ENCODE measurements around the gene USP2.
A peak's percentile ranks its signal among the peaks of the same experiment; 100 is the strongest.

USP2 gene

DNA sequence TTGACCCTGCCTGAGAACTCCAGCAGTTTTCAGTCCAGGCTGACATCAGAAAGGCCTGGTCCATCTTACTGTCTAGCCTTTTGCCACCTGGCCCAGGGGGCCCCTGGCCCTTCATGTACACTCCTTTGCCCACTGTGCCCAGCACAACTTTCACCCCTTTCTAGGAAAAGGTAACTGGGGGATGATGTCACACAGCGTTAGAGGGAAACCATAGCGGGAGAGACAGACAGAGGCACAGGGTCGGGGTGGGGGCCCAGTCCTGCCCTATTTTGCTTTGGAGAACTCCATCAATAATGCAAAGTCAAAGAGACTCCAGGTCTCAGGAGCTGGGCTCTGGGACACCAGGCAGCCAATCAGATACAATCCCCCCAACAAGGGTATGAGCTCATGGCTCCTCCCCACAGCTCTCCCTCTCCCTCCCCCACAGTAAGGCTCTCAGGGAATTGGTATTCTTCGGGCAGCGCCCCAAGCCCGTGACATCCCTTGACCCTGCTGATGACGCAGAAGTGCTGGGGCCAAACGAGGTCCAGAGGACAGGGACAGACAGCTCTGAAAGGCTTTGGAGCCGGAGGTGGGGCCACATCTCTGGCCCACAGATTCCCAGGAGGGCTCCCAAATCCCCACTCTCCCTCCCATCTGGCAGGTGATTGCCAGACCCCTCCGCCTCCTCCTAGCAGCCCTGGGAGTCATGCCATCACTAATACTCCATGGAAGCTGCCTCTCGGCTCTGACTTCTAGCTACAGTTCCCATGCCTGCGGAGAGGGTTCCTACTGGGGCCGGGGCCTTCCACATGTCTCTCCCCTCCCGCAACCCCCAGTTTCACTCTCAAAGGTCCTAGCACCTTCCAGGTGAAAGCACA is 5.9 kb downstream of the USP2 start:
- peak; percentile 41 for DNase-seq

DNA sequence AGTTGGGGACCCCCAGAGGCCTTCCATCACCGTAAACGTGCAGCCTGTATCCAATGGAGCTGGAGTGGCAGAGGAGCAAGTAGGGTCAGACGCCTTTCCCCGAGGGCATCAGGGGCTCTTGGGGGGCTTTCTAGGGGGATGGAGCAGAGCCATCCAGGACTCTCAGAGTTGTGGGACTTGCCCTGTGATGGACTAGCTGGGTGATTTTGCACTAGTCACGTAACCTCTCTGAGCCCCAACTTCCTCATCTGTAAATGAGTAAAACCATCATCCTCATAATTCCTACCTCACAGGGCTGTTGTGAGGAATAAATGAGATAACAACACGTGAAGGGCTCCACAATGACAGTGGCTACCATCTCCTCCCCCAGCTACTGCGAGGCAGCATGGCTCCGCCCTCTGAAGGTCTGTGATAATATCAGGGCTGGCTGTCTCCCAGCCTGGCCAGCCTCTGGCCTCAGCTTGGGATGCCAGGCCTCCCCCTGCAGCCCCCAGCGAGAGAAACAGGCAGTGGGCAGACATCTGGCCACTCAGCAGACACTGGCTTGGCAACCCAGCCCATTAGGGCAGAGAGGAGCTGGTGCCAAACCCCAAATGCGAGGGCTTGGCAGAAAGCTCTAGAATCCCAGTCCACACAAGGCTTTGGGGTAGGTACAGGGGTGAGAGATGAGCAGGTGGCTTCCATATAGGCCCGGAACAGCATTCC is 6.7 kb downstream of the USP2 start:
- DNase-seq, result no peak

DNA sequence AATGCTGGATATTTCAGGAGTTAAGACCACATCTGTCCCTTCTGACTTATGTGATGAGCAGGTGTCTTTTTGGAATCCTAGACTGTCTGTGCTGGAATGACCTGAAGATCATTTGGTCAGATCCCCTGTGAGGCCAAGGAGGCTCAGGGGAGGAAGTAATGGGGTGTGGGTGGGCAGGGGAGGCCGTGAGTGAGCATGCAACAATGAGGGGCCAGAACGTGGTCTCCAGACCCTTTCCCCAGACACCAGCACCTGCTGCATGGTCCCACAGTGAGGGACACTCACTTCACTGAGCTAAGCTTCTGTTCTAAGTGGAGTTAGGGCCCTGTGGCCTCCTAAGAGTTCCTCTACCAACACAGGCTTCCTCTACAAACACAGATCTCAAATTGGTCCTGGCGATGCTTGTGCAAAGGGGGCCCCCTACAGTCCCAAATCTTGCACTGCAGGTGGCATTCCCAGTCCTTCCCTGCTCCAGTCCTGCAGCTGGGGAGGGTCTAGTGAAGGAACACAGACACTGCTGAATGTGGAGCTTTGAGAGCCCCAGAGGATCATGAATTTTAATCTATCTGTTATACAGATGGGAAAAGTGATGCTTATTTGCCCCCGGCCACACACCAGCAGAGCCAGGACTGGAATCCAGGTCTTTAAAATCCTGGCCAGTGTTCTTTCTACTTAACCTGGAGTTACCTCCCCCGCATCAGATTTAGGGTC is 7.4 kb downstream of the USP2 start:
- peak; percentile 71 for DNase-seq

DNA sequence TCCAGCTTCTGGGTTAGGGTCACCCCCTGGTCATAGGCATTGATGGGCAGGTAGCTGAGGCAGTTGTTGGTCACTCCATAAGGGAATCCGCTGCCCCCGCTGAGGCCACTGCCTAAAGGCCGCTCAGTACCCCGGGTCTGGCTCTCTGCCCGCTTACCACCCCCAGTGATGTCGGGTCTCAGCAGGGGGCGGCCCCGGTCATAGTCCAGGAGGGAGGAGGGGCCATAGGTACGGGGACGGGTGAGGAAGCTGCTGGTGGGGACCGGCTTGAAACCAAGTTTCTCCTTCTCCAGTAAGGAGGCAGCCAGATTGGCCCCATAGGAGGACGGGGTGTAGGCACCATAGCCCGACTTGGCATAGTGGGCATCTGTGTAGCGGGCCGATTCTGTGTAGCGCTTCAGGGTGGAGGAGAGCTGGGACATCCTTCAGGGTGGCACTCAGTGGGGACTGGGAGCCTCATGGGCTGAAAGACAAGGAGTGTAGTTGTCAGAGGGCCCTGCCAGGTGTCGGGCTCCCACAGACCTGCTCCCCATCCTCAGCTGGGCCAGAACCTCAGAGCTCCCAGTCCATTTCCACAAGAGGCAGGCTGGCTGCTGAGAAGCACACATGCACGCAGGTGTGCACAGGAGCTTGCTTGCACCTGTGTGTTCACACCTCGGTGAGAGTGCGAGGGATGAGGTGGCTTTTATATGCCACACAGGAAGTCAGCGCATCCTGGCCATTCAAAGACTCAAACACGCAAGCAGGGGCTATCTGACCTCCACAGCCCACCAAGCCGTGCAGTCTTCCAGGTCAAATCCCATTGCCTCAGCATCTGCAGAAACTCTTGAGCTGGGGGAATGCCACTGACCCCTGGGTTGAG is 8.2 kb downstream of the USP2 start:
- DNase-seq, result no peak

DNA sequence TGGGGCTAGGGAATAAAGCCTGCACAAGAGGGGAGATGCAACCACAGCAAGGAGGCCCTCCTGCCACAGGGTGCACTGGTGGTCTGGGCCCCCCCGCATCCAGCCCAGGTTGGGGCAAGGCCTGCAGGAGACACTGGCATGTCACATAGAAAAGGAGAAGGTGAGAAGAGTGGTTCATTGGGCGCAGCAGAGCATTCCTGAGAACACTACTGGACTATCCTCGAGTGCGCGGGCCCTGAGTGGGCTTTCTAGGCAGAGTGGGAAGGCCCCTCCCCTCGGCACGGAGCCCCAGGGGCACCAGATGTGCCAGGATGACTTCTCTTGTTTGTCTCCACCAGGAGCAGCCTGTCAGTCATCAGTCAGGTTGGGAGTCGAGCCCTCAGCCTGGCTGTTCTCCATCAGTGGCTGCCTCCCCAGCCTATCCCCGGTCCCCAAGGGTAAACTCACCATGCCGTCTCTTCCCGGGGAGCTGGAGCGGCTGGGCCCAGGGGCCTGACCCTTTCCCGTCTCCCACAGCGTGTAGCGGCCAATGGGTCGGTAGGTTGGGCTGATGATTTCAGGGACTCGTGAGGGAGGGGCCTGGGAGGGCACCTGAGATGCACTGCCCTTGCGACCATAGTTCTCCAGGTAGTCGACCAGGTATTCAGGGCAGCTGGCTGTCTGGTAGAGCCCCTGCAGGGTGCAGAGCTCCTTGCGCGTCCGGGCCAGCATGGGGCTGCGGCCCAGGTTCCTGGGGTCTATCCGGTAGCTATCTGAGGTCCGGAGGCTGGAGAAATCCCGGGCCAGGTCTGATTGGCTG is 9.0 kb downstream of the USP2 start:
- DNase-seq, result no peak

DNA sequence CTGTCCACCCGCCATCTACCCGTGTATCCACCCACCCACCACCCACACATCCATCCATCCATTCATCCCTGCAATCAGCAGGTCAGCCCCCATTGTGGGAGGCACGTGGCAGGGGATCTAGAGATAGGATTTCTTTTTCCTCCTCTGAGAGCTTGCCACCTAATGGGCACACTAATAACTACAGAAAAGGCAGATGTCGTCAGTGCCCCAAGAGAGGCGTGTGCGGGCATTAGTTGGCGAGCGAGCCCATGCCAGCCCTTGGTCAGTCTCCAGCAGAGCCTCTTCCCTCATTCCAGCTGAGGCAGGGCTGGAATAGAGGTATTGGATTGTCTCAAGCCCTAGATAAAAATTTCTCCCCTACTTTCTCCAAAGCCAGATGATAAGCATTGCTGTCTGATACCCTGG is 9.7 kb downstream of the USP2 start:
- no peak for DNase-seq

DNA sequence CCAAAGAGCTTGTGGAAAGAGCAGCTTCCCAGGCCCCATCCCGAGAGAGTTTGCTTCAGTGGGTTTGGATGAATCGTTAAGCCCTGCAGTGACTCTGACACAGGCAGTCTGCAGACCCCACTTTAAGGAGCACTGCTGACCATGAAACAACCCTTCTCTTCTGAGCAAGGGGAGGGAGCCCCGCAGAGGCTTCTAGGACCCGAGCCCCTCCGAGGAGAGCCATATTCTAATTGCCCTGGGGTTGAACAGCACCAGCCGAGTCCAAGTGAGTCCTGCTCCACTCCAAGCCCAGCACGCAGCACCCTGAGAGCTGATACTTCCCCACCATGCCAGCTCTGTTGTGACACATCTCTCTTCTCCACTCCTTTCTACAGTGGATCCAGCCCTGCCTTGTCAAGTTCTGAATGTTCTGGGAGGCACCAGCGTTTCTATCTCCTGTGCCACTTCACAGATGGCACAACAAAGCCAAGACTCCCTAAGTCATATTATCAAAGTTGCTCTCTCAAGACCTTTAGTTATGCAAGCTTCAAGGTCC is 10.4 kb downstream of the USP2 start:
- DNase-seq, result no peak

DNA sequence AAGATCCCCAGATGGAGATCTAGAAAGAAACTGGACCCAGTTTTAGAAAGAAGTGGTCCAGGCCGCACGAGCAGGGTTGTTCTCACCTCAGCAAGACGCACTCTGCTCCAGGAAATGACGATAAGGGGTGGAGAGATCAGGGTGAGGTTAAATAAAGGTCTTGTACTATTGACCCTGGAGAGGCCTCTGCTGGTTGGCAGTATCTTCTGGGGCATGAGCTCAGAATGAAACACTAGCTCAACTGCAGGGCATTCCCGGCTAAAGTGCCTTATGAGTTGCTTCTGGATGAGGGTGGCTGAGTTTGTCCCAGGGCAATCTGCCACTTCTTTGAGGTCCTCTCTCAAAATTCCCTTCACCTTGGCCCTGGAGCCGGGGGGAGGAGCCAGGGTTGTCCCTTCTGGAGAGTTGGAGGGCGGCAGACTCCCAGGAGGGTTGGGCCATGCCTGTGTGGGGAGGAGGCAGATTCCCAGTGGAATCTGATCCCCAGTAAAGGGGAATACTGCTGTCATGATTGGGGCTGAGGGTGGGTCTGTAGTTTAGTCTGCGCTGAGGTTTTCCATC is 10.9 kb downstream of the USP2 start:
- DNase-seq, result no peak

DNA sequence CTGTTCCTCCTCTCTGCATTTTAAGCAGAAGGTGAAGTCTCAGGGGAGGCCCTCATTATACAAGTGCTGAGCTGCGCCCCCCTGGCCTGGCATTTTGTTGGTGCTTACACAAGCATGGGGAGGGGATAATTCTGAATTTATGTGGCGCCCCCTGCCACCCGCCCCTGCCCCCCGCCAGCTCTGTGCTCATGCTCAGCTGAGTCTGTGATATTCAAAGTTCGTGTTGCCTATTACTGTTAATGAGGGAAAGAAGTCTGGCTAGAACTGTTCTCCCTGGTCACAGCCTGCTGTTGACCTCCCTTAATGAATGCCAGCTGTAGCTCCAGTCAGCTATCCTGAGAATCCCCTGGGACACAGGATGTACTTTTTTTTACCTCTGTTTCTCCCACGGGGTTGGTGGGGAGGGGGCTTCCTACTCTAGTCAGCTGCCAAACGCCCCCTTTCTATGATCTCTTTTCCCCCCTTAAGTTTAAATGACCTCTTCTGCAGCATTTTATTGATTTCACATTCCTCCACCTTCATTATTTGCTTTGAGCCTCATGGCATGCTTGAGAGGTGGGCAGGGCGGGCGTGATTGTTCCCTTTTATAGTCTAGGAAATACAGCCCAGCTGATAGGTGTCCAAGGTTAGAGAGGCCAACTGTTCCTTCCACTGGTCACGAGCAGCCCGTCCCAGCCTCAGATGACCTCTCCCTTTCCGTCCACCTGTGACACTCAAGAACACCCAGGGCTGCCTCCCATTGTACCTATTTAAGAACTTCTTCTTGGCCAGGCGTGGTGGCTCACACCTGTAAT is 12.2 kb downstream of the USP2 start:
- DNase-seq, result no peak

DNA sequence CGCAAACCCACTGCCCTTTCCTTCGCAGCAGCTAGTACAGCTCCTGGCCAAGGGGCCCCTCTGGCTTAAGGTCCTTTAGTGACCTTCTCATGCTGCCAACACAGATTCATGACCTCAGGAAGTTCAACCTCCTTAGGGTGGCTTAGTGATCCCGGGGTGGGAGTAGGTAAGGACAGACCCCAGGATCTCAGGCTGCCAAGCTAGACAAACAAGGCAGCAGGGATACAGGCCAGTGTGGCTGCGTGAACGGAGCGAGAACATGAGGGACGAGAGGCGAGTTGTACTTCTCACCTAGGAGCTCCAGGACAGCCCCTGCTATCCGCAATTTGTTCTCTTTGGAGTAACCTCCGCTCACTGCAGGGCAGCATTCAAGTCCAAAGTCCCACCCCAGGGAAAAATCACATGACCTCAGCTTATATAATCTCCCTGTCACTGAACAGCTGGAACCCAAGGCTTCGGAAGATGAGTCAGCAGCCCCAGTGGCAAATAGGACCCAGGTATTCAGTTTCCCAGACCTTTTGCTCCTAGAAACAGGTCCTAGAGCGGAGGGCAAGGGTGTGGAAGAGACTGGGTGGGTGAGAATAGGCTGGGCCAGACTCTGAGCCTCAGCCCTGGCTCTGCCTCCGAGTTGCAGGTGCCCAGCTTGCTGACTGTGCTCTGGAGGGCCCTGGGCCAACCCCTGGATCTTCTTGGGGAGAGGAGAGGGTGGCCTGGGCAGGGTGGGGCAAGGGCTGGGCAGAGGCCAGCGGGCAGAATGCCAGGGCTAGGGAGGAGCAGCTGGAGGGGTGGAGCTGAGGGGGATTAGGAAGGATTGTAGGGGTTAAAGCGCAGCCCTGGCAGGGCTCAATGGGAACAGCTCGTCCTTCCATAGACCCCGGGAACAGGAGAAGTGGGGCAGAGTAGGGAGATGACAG is 13.1 kb downstream of the USP2 start:
- DNase-seq, result no peak

DNA sequence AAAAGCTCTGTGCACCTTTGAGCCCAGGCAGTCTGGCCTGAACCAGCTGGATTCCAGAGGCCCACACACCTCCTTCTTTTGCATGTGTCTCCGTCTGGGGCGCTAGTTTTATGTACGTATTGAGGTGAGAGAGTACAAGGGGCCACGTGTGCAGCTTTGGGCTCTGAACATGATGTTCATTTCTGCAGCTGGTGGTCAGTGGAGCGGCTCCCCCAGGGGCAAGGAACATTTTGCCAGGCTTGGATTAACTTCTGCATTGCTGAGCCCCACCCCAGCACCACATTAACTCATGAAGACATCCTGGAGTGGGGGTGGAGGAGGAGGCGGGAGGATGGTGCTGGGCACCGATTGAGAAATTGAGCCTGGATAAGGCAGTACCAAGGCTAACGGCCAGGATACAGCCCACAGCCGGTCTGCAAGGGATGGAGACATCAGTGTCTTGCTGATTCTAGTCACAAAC is 13.8 kb downstream of the USP2 start:
- DNase-seq, result no peak

DNA sequence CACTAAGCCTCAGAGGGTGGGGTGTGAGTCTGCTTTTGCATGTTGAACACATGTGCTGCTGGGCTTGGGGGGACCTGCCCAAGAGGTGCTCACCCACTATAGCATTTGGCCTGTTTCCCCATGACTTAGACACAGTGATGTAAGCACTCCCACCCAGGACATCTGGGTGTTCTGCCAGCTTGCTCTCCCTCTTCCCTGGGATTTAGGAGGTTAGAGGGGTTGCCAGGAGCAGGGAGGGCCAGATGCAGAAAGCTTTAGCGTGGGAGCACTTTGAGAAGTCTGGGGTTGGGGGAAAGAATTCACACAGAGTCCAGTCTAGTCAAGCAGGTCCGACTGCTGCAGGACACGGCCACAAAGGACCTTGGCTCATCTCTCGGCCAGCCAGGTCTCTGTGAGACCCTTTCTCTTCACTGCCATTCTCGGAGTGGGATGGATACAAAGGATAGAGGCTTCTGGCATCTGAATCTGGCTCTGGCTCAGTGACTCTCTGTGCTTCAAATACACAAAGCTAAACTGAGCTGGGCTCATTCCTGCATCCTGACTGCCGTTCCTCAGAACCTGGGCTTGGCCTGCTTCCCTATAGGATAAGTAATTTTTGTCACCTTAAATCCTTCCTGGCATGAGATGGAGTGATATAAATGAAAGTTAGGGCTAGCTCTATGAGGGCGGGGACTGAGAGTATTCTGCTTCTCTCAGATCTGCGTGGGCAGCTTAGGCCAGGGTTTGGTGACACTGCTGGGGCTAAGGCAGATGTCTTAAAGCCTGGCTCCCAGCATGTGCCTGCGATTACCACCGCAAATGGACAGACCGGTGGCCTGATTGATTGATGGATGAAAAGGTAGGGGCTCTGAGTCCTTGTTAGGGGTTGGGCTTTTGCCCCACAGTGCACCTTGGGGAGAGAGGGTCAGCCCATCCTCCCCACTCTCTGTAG is 14.5 kb downstream of the USP2 start:
- DNase-seq, result no peak

DNA sequence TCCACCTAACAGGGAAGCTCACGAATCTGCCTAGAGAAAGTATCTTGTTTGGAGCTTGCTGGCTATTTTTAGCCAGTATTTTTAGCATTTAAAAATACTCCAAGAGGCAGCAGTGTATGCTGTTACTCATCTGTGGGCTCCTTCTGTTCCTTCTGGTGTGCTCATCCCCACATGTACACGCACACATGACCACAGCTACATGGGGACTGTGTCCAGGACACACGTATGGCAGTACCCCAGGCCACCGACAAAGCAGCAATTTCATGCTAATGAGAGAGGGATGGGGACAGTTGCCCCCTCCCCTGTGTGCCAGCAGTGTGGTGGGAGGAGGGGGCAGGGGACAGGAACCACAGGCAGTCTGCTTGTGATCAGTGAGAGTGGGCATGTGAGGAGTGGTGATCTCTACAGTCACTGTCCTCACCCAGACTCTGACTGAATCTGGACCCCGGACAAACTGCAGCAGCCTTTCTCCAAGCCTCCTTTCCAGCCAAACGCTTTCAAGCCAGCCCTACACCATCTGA is 16.4 kb downstream of the USP2 start:
- no peak for DNase-seq

DNA sequence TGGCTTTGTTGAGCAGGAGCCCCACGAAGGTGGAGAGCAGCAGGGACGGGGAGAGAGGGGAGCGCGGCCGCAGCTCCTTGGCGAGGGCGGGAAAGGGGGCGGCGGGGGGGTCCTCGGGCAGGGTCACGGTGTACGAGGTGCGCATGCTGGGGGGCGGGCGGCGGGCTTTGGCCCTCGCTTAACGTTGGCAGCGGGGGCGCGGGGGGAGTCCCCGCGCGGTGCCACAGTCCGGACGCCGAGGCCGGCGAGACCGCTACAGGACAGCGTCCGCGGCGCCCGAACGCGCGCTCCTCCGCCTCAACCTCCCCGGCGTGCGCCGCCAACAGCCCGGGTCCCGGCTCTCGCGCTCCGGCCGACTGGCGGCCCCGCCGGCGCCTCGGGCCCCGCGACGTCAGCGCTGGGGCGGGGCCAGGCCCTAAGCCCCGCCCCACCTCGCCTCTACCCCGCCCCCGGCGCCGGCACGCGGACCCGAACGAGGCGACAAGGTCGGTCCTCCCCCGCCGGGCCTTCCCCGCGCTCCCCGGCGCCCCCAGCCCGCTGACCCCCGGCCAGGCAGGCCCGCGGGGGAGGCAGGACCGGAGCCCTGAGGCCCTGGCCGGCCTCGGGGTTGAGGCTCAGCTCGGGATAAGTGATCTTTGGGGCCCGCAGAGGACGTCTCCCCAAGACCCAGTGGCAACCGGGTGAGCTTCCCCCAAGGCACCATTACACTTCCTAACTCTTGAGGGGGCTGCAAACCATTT is 17.5 kb downstream of the USP2 start:
- no peak for DNase-seq

DNA sequence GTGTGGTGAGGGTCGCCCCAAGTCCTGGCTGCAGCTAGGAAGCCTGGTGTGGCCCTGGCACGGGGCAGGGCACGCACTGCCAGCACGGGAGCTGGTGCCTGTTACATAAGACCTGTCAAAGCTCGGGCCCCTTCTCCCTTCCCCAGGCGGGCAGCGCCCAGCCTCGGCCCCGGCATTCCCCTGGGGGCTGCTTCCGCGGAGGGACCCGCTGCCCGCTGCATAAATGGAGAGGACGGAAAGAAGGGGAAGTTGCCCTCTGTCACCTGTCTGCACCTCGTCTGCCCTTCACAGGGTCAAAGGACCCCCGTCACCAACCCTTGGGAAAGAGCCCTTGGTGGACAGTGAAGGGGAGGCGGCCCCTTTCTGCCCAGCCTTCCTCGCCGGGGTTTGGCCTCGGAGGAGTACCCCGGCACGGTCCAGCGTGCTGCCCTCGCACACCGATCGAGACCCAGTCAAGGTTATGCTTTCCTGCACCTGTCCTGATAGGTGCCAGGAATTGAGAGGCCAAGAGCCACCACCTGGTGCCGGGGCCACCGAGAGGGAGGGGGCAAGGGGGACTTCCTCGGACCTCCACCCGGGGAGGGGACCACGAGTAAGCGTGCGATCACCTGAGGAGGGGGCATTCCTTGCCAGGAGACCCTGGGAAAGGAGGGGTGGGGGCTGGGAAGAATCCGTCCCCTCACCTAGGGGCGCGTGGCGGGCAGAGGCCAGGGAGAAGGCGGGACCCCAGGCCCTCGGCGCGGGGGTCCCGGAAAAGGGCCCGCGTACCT is 18.2 kb downstream of the USP2 start:
- DNase-seq, result no peak

DNA sequence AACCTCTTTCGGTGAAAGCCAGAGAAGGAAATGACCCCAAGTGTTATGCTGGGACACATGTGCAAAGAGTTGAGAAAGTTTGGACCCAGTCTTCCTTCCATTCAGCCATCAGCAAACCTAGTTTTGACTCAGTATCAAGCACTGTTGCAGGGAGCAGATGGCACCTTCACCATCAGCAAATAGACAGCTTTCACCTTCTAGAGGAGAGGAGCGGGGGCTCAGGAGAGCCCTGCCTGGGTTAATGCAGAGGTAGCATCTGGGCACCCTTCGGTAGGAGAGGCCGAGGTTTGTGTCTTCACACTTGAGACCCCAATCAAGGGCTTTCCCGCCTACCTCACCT is 18.8 kb downstream of the USP2 start:
- DNase-seq, result no peak

All from EL (cell line).